Fibroblast of mammary gland (primary cell): ENCODE measurements around the gene ZC2HC1B.

ENCODE experiments used
- DNase-seq: peaks from one replicate; pipeline ENCODE4 v3.0.0-alpha.2; 2010; ENCODE audit warnings: low read depth
- H3K4me3 ChIP-seq: 2 replicates; pipeline ENCODE4 v1.5.1; 2011; ENCODE audit warnings: low read depth, mild to moderate bottlenecking, low read length, moderate library complexity; ENCODE audit not compliant: control insufficient read depth
- TF ChIP-seq, protein P1 (sequence below): conservative IDR thresholded peaks from 2 replicates; pipeline ENCODE4 v1.5.1; 2011; ENCODE audit warnings: low read depth, low read length, inconsistent platforms; ENCODE audit not compliant: control insufficient read depth, insufficient read depth

The ZC2HC1B gene

DNA sequence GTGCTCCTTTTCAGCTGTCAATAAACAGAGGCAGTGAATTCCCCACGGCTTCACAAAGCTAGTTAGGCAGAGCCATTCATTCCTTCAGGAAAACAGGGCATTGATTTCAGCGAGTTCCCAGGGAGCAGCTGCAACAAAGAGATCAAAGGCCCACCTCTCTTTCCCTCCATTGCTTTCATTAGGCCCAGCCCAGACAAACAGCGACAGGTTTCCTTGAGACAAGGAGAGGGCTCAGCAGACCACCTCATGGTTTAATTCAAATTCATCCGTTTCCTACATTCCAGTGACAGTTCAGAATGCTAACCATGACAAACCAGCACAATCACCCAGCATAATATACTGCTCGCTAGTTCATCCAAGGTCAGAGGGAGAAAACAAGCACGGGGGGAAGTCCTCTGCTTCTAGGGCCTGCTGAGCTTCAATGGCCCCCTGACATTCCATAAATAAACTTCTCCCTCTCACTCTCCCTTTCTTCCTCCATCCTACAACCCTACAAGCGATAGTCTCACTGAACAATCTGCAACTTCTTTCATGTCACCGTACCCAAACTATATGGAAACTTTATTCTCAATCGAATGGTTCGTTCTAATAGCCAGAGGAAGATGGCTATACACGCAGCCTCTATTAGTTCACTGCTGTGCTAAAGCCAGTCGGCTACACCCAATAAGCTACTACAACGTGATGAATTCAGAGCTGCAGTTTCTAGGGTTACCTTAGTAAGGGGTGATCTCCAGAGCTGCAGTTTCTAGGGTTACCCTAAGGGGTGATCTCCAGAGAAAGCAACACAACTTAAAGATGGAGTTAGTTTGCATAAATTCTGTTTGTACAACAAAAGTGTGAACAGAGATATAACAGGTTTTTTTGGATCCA is 109.1 kb downstream of the ZC2HC1B start:
- DNase-seq = no peak
- no peak overlapping the region for H3K4me3 ChIP-seq
- TF ChIP-seq, protein P1, sequence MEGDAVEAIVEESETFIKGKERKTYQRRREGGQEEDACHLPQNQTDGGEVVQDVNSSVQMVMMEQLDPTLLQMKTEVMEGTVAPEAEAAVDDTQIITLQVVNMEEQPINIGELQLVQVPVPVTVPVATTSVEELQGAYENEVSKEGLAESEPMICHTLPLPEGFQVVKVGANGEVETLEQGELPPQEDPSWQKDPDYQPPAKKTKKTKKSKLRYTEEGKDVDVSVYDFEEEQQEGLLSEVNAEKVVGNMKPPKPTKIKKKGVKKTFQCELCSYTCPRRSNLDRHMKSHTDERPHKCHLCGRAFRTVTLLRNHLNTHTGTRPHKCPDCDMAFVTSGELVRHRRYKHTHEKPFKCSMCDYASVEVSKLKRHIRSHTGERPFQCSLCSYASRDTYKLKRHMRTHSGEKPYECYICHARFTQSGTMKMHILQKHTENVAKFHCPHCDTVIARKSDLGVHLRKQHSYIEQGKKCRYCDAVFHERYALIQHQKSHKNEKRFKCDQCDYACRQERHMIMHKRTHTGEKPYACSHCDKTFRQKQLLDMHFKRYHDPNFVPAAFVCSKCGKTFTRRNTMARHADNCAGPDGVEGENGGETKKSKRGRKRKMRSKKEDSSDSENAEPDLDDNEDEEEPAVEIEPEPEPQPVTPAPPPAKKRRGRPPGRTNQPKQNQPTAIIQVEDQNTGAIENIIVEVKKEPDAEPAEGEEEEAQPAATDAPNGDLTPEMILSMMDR = no peak

DNA sequence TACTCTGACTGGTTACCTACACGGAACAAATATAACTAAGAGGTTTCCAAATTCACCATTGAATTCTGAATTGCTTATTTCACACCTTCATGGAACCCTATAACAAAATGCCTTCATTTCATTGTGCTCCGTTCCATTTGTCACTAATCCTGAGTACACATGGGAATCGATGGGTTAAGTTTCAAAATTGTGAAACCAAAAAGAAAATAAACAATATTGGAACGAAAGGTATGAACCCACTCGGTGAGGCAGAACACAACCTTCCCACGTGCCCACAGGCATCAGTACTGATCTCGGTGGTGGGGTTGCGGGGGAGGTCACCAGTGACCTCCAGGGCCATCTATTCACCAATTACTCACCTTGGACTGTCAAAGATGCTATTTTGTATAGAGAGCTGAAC is 109.8 kb downstream of the ZC2HC1B start:
- TF ChIP-seq, protein P1 = no peak
- DNase-seq = no peak
- no peak overlapping the region for H3K4me3 ChIP-seq

DNA sequence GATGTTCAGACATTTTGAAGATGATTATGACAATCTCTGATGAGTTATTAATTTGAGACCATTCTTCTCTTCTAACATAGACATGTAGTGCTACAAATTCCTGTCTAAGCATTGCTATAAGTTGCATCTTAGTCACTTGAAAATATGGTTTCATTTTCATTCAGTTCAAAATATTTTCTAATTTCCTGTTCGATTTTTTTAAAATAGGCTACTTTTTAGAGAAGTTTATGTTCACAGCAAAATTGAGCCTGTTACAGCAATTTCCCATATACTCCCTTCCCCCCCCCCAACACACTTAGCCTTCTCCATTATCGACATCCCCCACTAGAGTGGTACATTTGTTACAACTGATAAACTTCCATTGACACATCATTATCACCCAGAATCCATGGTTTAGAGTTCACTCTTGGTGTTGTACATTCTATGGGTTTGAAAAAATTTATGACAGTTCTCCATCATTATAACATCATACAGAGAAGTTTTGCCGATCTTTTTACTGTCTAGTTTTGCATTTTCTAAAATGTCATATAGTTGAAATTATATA is 112.6 kb downstream of the ZC2HC1B start:
- DNase-seq = no peak
- TF ChIP-seq, protein P1 = no peak
- no peak overlapping the region for H3K4me3 ChIP-seq

DNA sequence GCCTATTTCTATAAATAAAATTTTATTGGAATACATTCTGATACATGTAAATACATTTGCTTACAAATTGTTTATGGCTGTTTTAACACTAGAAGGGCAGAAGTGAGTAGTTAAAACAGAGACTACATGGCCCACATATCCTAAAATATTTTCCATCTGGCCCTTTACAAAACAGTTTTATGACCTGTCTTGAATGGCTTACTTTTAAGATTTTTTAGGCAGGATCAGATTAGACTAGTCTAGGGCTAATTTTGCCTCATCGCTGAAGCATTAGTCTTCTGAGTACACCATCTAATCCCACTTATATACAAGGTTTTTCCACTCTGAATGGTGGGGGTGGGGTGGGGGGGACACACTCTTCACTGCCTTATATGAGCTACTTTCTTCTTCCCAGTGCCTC is 116.6 kb downstream of the ZC2HC1B start:
- no peak for DNase-seq
- no peak overlapping the region for H3K4me3 ChIP-seq
- TF ChIP-seq, protein P1 = no peak

DNA sequence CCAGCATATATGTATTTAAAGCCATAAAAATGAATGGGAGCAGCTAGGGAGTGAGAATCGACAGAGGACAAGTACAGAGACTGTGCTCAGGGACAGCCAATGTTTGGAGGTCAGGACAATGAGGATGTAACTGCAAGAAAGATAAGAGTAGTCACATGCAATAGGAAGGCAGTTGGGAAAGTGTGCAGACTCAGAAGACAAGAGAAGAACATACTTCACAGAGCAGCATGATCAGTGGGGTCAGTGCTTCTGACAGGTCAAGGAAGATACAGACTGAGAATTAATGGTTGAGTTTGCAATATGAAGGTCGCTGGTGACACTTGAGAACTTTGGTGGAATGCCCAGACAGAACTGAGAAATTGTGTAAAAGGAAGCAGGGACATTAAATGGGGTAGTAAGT is 118.7 kb downstream of the ZC2HC1B start:
- TF ChIP-seq, protein P1 = no peak
- no peak for DNase-seq
- no peak overlapping the region for H3K4me3 ChIP-seq

DNA sequence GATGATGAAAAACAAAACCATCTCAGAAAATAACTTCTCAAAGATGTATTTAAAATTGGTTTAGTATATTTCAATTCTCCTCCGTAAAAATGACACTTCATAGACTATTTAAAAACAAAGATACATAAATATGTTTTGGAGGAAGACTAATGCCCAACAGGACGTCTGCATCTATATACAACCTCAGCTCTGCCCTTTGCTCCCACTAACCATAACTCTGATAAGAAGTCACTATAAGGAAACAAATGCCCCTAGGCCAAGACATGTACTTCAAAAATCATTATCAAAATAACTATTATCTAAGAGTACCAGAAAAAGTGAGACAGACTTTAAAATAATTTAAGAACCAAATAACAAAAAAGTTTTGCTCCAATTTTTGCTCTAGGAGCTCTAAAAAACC is 120.4 kb downstream of the ZC2HC1B start:
- no peak overlapping the region for H3K4me3 ChIP-seq
- TF ChIP-seq, protein P1 = no peak
- DNase-seq = no peak
